ENCODE measurements around the gene SLC25A21.

The SLC25A21 gene

GRCh38 chr14:36757734-36758601 is 414.4 kb downstream of the SLC25A21 start:
- no peak for DNase-seq (ENCODE audit: low spot score)

GRCh38 chr14:36756226-36756625 is 416.2 kb downstream of the SLC25A21 start:
- DNase-seq (ENCODE audit: low spot score) = no peak

- no peak for DNase-seq (ENCODE audit: low spot score)
Measured at GRCh38 chr14:36755756-36756155, 416.6 kb downstream of the SLC25A21 start.

- no peak for DNase-seq (ENCODE audit: low spot score)
Measured at GRCh38 chr14:36751920-36752319, 420.5 kb downstream of the SLC25A21 start.

GRCh38 chr14:36751106-36751505 is 421.3 kb downstream of the SLC25A21 start:
- no peak for DNase-seq (ENCODE audit: low spot score)

GRCh38 chr14:36750244-36750643 is 422.2 kb downstream of the SLC25A21 start:
- DNase-seq (ENCODE audit: low spot score) = no peak

- DNase-seq (ENCODE audit: low spot score) = no peak
Measured at GRCh38 chr14:36748610-36749213, 423.7 kb downstream of the SLC25A21 start.

- DNase-seq (ENCODE audit: low spot score) = peak; percentile 17
Measured at GRCh38 chr14:36747411-36748184, 424.8 kb downstream of the SLC25A21 start.

- no peak for DNase-seq (ENCODE audit: low spot score)
Measured at GRCh38 chr14:36746872-36747271, 425.5 kb downstream of the SLC25A21 start.

- DNase-seq (ENCODE audit: low spot score) = no peak
Measured at GRCh38 chr14:36741858-36742257, 430.5 kb downstream of the SLC25A21 start.

- DNase-seq (ENCODE audit: low spot score) = no peak
Measured at GRCh38 chr14:36738269-36738668, 434.1 kb downstream of the SLC25A21 start.

GRCh38 chr14:36726128-36726527 is 446.3 kb downstream of the SLC25A21 start:
- DNase-seq (ENCODE audit: low spot score) = no peak

GRCh38 chr14:36724162-36724561 is 448.2 kb downstream of the SLC25A21 start:
- DNase-seq (ENCODE audit: low spot score) = no peak

- DNase-seq (ENCODE audit: low spot score) = no peak
Measured at GRCh38 chr14:36723530-36723929, 448.9 kb downstream of the SLC25A21 start.

GRCh38 chr14:36721877-36722276 is 450.5 kb downstream of the SLC25A21 start:
- no peak for DNase-seq (ENCODE audit: low spot score)

- DNase-seq (ENCODE audit: low spot score) = no peak
Measured at GRCh38 chr14:36720657-36721056, 451.7 kb downstream of the SLC25A21 start.

GRCh38 chr14:36719823-36720222 is 452.6 kb downstream of the SLC25A21 start:
- no peak for DNase-seq (ENCODE audit: low spot score)

- no peak for DNase-seq (ENCODE audit: low spot score)
Measured at GRCh38 chr14:36718216-36718615, 454.2 kb downstream of the SLC25A21 start.

GRCh38 chr14:36717363-36717762 is 455.0 kb downstream of the SLC25A21 start:
- DNase-seq (ENCODE audit: low spot score) = no peak

- DNase-seq (ENCODE audit: low spot score) = no peak
Measured at GRCh38 chr14:36716614-36717184, 455.7 kb downstream of the SLC25A21 start.

GRCh38 chr14:36713960-36714703 is 458.3 kb downstream of the SLC25A21 start:
- DNase-seq (ENCODE audit: low spot score) = no peak

GRCh38 chr14:36707570-36707969 is 464.8 kb downstream of the SLC25A21 start:
- DNase-seq (ENCODE audit: low spot score) = no peak
